ENCODE measurements around the gene DLGAP1.

DNA sequence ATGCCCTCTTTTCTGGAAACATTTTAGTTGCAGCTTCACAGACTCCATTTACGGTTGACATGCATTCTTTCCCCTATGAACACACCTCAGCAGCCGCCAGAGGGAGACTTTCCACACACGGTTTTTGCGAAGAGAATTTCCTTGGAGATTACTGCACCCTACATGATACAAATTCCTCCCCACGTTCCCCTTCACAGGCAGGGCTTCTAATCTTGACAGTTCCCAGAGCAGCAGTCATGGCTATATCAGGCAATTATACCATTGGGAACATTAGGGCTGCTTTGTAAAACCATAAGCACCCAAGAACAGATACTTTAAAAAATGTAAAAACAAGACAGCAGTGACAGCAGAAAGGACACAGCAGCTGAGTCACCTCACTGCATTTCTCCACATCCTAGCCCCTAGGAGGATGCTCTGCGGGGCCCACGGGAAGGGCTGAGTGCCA, 751.4 kb downstream of the DLGAP1 start:
- TF ChIP-seq MAFK (IDR thresholded peaks at IDR 0.05; ENCODE audit: low read depth, low read length): no peak
- TF ChIP-seq, protein P1, sequence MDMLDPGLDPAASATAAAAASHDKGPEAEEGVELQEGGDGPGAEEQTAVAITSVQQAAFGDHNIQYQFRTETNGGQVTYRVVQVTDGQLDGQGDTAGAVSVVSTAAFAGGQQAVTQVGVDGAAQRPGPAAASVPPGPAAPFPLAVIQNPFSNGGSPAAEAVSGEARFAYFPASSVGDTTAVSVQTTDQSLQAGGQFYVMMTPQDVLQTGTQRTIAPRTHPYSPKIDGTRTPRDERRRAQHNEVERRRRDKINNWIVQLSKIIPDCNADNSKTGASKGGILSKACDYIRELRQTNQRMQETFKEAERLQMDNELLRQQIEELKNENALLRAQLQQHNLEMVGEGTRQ (IDR thresholded peaks at IDR 0.05; ENCODE audit: low read depth, low read length): no peak
- TF ChIP-seq CEBPB (IDR thresholded peaks at IDR 0.05; ENCODE audit: low read depth, low read length): no peak
- TF ChIP-seq POLR2A (IDR thresholded peaks at IDR 0.05; ENCODE audit: low read depth, low read length): no peak
- TF ChIP-seq, protein P2, sequence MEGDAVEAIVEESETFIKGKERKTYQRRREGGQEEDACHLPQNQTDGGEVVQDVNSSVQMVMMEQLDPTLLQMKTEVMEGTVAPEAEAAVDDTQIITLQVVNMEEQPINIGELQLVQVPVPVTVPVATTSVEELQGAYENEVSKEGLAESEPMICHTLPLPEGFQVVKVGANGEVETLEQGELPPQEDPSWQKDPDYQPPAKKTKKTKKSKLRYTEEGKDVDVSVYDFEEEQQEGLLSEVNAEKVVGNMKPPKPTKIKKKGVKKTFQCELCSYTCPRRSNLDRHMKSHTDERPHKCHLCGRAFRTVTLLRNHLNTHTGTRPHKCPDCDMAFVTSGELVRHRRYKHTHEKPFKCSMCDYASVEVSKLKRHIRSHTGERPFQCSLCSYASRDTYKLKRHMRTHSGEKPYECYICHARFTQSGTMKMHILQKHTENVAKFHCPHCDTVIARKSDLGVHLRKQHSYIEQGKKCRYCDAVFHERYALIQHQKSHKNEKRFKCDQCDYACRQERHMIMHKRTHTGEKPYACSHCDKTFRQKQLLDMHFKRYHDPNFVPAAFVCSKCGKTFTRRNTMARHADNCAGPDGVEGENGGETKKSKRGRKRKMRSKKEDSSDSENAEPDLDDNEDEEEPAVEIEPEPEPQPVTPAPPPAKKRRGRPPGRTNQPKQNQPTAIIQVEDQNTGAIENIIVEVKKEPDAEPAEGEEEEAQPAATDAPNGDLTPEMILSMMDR (conservative IDR thresholded peaks at IDR 0.05; ENCODE audit: low read depth, low read length): peak; percentile 87
- no peak for TF ChIP-seq MXI1 (IDR thresholded peaks at IDR 0.05; ENCODE audit: borderline replicate concordance, low read depth, low read length)
- peak; percentile 78 for TF ChIP-seq RAD21 (IDR thresholded peaks at IDR 0.05; ENCODE audit: low read length)
- TF ChIP-seq MAZ (IDR thresholded peaks at IDR 0.05; ENCODE audit: borderline replicate concordance, low read depth, low read length): no peak
